NCI-H1092 treated with DMSO at 0.1 percent for 48 hours (cell line): ENCODE data around the gene CNTN2.

Experiments used
- DNase-seq: peaks from one replicate; lab custom pipeline; 2025; lab: John Stamatoyannopoulos, UW

The CNTN2 gene

DNA sequence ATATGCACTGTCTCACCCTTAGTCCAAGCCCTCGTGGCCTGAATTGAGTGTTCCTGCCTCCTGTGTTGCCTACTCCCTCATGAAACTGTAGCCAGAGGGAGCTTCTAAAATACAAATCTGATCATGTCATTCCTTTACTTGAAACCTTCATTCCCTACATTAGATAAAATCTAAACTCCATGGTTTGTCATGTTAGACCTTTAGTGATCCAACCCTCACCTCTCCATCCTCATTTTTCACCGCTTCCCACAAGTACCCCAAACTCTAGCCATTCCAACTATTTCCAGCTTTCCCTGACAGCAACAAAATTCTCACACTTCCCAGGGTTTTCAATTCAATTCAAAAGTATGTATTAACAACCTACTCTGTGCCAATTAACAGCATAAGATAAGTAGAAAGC is 18.3 kb upstream of the CNTN2 start:
- no peak for DNase-seq

- DNase-seq = no peak
Measured at GRCh38 chr1:205025239-205025638, 17.8 kb upstream of the CNTN2 start.

- no peak for DNase-seq
Measured at GRCh38 chr1:205026181-205026580, 16.8 kb upstream of the CNTN2 start.

DNA sequence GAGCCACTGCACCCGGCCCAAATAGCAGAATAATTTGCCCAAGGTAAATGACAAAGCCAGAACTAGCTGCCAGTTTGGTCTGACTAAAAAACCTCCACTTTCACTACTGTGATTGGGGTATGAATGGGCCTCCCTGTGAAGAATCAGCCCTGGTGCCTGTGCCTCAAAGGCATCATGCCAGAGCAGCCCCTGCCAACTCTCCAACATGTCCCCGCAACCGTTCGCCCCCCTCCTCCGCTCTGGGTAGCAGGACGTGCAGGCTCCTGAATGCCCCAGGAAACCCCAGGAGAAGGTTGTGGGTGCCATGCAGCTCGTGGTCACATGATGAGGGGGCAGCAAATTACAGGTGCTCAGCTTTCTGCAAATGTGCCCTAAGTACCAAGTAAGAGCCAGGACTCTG is 14.6 kb upstream of the CNTN2 start:
- DNase-seq = no peak

DNA sequence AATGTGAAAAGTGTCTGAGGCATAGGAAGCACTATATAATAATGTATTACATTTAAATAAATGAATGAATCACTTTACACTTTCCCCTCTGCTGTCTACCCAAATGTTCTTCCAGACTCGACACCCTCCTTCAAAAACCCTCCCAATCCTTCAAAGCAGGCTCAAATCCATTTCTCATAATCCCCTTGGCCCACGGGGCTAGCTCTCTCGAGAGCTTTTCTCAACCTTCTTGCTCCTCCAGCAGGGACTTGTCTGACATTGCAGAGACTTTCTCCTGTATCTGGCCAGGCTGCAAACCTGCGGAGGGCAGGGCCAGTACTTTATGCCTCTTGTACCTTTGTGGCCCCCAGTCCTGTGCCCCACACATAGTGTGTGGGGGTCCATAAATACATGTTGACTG is 14.1 kb upstream of the CNTN2 start:
- DNase-seq = no peak

GRCh38 chr1:205030241-205030640 is 12.8 kb upstream of the CNTN2 start:
- no peak for DNase-seq

- no peak for DNase-seq
Measured at GRCh38 chr1:205030896-205031295, 12.1 kb upstream of the CNTN2 start.

DNA sequence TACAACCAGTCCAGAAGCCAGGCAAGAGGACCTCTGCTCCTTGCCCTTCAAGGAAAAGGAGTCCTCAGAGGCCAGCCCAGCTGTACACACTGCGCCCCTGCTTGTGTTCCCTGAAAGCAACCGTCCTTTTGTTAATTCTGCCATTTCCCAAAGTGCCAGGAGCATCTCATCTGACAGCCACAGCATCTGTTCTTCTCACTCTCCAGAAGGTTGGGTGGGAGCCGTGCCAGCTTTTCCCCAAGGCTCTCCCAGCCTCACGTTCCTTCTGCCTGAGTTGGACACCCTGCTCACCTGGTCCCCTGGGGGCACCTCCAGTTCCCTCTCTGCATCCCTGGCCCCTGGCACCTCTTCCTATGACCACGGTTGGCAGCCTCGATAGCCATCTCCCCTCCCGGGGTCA is 10.5 kb upstream of the CNTN2 start:
- DNase-seq = peak; percentile 45

- no peak for DNase-seq
Measured at GRCh38 chr1:205037539-205037938, 5.5 kb upstream of the CNTN2 start.

GRCh38 chr1:205038132-205038786 is 4.8 kb upstream of the CNTN2 start:
- no peak for DNase-seq

DNA sequence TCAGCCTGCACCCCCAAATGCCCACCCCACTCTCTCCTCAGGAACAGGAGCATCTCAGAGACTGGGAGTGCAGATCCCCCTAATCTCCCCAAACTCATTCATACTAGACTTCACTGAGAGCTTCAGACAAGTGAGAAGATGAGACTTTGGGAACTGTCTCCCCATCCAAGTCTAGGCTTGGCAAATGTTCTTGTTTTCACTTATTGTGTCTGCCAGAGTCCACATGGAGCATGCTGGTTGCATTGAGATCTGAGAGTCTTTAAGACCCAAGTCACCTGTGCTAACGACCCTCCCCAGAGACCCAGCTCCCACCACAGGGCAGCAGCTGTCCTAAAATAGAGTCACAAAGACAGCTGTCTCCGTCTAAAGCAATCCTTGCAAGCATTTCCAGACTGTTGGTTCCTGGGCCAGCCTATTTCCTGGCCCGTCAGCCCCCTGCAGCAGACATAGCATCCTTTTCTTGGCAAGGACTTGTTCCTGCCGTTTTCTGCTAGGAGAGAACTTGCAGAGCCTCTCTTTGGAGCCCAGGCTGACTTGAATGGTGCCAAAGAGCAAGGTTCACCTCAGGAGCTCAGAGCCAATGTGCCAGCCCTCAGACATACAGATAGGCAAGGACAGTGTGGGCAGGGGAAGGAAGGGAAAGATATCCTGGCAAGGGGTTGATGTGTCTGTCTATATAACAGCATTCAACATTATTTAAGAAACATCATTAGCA is 1.9 kb upstream of the CNTN2 start:
- DNase-seq = no peak

- no peak for DNase-seq
Measured at GRCh38 chr1:205041998-205042910, 758 bp upstream of the CNTN2 start.

GRCh38 chr1:205043866-205044265 is 854 bp downstream of the CNTN2 start:
- no peak for DNase-seq

DNA sequence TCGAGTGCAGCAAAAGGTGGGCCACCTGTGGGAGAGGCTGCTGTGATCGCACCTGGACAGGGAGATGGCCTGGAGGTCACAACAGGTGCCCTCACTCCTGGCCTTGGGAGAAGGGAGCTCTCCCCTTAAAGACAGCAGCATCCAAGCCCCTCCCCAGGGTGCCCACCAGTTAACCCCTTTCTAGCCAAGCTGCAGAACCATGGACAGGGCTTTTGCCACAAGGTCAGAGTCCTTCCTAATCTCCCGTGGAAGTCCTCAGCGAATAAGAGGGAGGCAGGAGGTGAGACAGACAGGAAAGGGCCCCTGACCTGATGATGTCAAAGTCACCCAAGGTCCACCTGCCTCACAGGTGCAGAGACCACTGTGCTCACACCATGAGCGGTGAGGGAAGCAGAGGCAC is 1.7 kb downstream of the CNTN2 start:
- no peak for DNase-seq

DNA sequence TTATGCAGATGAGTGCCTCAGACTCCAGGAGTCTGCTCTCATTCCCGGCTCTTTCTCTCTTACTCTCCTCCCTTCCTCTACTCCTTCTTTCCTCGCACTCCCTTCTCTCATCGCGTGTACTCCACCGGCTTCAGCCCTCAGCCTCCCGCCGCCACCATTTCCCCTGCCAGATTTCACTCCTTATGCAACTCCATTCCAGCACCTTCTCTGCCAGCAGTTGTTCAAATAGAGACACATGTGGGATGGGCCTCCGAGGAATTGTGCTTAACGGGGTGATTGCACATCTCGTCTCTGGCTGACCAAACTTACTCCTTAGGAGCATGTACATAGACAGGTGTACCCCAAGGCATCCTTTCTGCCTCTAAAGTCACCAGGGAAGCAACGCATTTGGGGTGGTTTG is 2.1 kb downstream of the CNTN2 start:
- DNase-seq = no peak

DNA sequence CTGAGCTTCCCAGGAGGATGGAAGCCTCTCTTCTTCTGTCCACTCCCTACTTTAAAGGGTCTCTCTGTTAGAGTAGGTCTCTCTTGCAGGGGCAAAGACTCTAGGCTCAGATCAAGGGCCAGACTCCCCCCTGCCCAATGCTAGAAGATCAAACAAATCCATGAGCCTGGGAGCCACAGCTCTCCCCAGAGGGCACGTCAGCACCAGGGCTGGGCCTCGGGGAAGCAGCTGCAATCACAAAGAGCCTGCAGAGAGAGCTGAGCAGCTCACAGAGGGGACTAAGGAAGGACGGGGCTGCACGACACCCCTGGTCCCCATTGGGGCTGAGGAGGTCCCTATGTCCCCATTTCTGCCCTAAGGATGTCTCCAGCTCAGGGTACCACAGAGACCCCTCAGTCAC is 3.9 kb downstream of the CNTN2 start:
- no peak for DNase-seq

- DNase-seq = no peak
Measured at GRCh38 chr1:205047764-205048231, 4.8 kb downstream of the CNTN2 start.

- DNase-seq = no peak
Measured at GRCh38 chr1:205048382-205048781, 5.4 kb downstream of the CNTN2 start.

GRCh38 chr1:205049479-205049878 is 6.5 kb downstream of the CNTN2 start:
- no peak for DNase-seq

DNA sequence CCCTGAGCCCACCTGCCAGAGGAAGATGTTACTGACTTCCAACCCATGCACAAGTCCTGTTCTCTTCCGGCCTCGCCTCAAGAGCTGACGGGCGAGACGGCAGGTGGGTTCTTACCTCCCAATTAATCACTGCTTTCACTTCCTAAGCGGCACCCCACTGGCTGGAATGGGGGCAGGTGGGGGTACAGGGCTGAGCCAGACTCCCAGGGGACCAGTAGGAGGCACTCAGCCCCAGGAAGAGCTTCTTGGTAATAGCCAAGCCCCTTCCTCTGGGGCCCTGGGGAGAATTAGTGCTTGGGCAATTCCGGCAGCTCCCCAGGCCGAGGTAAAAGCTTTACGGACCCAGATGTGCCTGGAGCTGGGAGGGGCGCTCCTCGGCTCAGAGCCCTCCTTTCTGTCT is 9.7 kb downstream of the CNTN2 start:
- DNase-seq = no peak

- DNase-seq = no peak
Measured at GRCh38 chr1:205053296-205053695, 10.3 kb downstream of the CNTN2 start.

- no peak for DNase-seq
Measured at GRCh38 chr1:205054013-205054412, 11.0 kb downstream of the CNTN2 start.

GRCh38 chr1:205056188-205056611 is 13.2 kb downstream of the CNTN2 start:
- DNase-seq = no peak
